HG03139 (cell line): ENCODE results near the gene USP47.
"Not testable (repeated sequence)": the region's sequence is repeated elsewhere in the genome, so short reads cannot be mapped to it uniquely, and the experiment has no call there.

Experiments
- ATAC-seq: cut with Tn5 transposase; IDR thresholded peaks from one replicate; pipeline ENCODE4 v1.9.1; 2021; ENCODE audit not compliant: unreplicated experiment

Gene USP47

DNA sequence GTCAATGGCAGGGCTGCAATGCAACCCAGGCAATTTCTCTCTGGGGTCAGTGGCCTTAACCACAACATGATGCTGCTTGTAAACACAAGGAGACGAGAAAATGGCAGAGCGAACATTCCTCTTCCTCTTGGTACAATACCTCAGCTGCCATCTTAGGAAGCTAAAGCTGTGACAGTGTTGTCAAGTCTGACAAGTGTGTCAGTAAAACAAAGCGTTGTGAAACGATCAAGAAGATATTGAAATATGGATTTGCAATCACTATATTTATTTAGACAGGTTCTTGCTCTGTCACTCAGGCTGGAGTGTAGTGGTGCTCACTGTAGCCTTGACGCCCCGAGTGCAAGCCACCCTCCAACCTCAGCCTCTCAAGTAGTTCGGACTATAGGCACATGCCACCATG is 14.5 kb upstream of the USP47 start:
- ATAC-seq: no peak

DNA sequence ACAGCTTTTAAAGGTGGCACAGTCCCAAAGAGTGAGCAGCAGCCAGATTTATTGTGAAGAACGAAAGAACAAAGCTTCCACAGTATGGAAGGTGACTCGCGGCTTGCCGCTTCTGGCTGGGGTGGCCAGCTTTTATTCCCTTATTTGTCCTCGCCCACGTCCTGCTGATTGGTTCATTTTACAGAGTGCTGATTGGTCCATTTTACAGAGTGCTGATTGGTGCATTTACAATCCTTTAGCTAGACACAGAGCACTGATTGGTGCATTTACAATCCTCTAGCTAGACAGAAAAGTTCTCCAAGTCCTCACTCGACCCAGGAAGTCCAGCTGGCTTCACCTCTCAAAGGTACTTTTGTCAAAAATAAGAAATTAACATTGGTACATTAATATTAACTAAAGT is 10.4 kb upstream of the USP47 start:
- not testable (repeated sequence) for ATAC-seq

DNA sequence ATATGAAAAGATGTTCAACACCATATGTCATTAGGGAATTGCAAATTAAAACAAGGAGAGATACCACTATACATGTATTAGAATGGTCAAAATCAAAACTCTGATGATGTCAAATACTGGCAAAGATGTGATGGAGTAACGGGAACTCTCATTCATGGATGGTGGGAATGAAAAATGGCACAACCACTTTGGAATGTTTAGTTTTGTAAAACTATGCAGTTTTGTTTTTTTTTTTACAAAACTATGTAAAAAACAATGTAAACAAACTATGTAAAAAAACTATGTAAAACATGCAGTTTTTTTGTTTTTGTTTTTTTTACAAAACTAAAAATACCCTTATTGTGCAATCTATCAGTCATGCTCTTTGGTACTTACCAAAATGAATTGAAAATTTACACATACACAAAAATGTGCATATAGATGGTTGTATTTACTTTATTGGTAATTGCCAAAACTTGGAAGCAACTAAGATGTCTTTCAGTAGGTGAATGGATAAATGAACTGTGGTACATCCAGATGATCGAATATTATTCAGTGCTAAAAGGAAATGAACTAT is 5.0 kb upstream of the USP47 start:
- no peak for ATAC-seq

DNA sequence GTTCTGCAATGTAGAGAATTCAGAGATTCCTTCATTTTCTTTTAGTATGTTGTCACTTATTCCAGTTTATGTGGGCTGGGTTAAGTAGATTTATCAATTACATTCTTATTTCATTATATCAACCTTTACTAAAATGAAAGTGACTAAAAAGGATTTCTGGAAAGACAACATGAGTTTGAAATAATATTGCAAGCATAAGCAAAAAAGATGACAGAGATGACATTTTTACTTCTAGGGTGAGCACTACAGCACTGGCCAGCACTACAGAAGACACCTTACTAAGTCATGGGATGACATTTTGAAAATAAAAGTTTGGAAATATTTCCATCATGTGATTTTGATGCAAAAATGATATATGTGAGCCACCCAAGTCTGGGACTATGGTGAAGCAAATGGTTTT is 2.1 kb upstream of the USP47 start:
- no peak for ATAC-seq

DNA sequence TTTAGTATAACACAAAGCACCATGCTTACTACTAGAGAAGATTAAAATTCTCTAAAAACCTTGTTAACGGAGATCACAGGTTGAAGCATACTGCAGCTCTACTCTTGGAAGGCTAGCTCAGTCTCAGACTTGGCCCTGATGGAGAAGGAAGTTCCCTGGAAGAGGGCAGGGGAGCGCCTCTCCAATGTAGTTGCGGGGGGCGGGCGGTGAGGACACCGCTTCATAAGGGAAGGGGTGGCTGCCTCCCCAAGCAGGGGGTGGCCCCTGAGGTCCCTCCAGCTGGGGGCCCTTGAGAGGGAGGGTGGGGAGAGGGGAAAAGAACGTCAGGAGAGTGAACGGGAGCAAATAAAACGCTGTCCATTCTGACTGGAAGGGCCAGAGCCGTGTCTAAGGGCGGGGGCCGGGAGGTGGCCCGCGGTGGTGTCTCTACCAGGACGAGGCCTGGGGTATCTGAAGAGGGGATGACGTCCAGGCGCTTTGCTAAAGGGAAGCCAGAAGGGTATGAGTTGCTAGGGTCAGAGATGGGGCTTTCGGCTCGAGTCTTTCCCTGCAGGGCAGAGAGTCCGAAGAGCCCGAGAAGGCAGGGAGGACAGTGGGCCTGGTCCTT is 553 bp upstream of the USP47 start:
- ATAC-seq: peak; percentile 2

DNA sequence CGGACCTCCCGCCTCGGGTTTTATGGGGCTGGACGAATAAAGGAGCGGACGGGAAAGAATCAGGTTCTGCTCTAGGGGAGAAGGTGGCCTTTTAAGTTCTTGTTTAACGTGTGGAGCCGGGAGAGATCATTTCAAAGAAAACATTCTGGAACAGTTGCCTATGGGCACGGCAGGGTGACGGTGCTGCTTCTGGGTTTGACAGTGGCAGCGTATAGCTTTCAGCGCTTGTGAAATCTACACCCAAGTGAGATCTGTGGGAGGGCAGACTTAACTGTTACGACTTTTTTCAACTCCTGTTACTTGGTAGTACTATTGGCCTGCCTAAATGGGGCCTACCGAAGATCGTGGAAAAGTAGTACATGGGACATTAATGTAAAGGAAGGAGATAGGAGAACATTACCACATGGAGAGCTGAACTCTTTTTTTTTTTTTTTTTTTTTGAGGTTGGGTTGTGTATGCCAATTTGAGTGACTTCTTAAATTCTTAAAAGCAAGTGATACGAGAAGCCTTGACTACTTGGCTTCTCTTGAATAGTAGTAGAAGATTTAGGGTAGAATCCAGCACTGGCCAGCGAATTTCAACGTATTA is 743 bp downstream of the USP47 start:
- ATAC-seq: peak; percentile 45

DNA sequence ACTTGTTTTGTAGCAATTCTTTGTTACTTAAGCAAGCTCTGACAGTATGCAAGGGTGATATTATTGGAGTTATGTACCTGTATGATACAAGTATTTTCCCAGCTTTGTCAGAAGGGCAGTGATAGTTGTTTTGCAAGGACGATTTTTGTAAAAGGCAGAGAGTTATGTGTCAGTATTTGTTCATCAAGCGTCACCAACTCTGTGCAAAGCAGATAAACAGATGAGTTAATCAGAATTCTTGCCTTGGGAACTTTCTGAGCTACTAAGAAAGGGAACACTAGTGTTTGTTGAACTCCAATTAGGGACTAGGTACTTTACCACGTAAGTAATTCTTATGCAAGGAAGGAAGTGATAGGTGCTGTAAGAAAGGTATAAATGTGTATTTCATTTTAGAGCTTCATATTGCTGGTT is 1.4 kb downstream of the USP47 start:
- ATAC-seq: no peak

DNA sequence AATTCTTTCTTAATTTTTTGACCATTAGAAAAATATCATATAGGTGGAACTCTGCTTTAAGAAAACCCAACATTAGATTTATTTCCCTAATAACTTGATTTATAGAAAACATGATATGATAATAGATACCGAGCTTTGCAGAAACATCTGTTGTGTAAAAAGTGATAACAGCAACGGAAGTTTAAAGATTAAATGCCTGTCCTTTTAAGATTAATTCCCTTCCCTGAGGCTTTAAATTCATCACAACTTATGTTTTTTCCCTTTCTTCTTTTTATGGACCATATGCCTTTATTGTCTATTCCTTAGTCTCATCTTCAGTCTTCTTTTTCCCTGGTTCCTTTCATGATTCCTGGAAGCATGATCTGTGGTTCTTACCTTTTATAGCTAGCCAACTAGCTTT is 1.9 kb downstream of the USP47 start:
- no peak for ATAC-seq

DNA sequence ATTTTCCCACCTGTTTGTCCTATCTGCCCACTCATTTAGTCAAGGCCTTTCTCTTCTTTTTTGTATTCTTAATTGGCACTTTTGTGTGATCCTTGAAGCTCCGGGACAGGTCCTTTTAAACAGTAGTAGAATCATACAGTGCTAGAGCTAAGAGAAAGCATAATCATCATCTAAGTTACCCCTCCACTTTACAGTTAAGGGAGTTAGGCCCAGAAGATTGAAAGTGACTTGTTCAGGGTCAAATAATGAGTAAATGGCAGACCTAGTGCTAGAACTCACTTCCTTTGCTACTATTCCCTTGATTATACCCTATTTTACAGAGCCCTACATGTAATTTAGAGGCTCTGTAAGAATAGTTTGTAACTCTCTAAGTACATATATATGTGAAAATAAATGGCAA is 2.5 kb downstream of the USP47 start:
- no peak for ATAC-seq

DNA sequence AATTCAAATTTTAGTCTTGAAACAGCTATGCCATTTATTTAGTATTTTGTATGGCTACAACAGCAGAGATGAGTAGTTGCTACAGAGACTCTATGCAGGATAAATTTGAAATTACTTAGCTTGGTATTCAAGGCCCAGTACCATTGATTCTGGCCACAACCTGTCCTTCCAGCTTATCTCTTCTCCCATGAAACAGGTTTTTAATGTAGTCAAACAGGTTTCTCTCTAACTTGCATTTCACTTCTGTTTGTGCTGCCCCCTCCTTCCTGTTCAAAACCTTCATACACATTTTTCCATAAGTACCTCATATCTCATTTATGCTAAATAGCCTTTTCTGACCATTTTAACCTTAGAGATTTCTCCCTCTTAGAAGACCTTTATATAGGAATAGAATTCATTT is 3.3 kb downstream of the USP47 start:
- ATAC-seq: no peak

DNA sequence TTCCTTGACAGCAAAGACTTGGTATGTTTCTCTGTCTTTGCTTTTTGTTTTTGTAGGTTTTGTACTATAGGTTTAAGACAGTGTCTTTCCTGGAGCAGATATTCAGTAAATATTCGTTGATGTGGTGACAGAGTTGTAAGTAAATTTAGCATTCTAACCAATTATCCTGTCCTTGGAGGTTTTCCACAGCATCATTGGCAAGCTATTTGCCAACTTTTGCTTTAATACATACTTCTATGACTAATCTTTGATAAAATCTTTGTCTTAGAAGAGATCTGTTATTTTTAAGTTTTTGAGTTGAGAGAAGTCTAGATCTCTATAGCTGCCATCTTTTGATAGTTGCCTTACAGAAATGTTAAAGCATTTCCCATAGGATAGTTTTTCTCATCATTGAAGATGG is 3.8 kb downstream of the USP47 start:
- no peak for ATAC-seq

DNA sequence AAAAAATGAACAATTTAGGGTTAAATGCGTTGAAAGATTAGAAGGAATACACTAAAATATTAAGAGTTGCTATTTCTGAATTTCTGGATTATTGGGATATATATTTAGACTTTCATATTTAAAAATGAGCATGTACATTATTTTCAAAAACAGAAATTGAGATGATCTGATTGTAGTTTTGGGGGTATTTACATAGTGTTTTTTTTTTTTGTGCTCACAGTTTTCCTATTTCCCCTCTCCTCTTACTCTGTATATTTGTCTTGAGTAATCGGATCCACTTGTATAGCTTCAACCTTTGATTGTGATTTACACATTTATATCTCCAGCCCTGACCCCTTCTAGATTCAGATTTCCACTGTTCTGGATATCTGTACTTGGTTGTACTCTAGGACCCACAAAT is 5.3 kb downstream of the USP47 start:
- ATAC-seq: no peak

DNA sequence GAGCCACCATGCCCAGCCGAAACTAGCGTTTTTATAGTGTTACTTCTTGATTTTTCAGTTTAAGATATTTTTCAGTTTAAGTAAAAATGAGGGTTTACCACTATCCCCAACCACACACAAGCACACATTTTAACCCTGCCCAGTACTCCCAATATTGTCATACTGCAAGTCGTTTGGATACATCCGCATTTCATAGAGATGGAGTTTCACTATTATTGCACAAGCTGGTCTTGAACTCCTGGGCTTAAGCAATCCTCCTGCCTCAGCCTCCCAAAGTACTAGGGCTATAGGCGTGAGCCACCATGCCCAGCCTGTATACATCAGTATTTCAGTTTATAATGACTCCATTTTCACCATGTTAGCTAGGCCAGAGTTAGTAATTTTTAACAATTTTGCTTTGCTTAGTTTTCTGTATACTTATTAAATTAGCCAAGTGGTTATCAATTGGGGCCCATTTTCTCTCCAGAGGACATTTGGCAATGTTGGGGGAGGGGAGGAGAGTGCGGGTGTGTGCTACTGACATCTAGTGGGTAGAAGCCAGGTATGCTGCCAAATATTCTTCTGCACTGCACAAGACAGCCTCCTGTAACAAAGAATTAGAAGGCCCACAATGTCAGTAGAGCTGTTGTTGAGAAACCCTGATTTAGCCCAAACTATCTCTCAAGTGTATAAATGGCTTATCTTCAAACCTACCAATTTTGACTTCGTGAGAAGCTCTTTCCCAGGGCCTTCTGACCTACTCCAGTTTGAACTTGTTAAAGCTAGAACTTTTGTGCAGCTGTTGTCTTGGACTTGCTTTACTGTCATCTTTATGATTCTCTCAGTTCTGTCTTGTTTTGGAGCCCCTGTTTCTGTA is 7.3 kb downstream of the USP47 start:
- peak; percentile 72 for ATAC-seq

DNA sequence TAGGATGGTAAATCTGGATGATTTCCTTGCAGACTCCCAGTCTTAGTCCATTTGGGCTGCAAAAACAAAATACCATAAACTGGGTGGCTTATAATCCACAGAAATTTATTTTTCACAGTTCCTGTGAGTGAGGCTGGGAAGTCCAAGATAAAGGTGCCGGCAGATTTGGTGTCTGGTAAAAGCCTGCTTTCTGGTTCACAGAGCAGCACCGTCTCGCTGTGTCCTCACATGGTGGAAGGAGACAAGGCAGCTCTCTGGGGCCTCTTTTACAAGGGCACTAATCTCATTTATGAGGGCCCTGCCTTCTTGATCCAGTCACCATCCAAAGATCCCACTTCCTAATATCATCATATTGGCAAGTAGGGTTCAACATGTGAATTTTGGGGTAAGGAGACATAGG is 8.9 kb downstream of the USP47 start:
- no peak for ATAC-seq

DNA sequence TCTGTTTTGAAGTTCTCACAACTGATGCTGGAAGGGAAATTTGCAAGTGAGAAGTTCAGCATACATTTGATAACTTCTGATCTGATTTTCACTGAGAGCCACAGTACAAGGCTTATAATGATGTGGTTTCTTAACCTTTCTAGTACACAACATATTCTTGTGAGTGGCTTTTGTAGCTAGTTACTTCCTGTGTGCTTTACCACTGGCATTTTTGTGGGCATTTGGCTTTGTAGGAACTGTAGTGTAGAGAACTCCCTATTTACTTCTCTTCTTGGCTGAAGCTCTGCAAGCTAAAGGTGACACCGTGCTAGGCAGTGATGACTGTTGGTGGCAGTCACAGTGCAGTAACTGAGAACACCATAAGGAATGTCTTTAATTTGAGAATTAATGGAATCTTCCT is 14.9 kb downstream of the USP47 start:
- no peak for ATAC-seq

DNA sequence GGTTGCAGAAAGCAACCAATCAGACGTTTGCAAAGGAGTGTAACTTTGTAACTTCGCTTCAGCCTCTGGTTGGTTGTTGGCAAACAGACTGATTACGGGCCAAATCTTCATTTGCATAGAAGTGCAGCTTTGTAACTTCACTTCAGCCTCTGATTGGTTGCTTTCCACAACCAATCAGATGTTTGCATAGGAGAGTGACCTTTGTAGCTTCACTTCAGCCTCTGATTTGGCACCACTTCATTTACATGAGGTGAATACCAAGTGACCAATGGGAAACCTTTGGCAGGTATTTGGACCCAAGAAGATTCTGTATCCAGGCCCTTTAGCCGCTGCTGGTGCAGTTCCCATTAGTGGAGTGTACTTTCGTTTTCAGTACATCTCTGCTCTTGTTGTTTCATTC is 16.0 kb downstream of the USP47 start:
- no peak for ATAC-seq

DNA sequence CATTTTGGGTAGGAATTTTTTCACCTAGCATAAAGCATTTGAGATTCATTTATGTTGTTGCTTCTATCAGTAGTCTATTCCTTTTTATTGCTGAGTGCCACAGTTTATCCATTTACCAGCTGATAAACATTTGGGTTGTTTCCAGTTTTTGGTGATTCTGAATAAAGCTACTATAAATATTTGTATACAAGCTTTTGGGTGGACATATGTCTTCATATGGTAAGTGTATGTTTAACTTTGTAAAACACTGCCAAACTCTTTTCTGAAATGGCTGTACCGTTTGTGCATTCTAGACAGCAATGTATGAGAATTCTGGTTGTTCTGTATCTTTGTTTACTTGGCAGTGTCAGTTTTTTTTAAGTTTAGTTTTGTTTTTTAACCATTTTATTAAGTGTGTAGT is 16.9 kb downstream of the USP47 start:
- no peak for ATAC-seq

DNA sequence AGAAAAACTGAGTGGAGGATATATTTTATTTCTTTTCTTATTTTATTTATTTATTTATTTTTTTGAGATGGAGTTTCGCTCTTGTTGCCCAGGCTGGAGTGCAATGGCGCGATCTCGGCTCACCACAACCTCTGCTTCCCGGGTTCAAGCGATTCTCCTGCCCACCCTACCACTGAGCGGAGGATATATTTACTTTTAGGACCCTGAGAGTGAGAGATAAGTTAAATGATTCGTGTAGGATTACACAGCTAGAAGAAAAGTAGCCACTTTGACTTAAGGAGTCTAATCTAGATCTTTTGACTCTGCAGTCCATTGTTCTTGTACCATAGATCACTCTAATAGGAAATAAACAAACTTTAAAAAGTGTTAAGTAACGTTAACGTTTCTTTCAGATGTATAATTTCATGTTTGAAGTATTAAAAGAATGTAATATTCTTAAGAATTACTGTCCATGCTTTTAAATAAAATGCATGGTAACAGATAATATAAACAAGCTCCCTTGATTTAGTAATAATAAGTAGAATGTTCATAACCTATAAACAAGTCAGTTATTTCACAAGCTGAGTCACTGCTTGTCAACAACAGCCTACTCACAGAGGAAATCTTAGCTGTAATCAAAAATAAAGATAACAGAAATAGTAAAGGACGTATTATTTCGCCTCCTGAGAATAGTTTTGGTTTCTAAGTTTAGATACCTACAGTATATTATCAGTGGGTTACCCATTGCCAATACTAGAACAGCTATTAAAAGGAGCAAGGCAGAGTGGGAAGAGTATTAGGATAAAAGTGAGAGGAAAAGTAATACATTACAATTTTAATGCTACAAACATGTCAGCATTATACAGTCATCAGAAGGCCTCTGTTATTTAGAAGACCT is 18.6 kb downstream of the USP47 start:
- no peak for ATAC-seq

DNA sequence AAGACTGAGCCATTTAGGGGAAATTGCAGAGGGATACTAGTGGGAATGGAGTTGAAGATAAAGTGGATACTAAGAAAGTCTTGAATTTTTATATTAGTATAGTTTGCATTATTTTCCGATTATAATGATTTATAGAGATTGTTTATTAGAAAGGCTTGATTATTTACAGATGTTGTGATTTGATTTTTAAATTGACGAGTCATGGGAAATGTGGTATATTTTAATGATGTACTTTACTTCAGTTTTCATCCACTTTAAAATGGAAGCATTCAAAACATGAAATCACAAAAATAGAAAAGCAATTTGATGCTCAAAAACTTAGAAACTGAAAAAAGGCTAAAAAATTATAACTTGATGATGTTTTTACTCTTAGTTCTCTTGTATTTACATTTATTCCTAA is 21.2 kb downstream of the USP47 start:
- no peak for ATAC-seq

DNA sequence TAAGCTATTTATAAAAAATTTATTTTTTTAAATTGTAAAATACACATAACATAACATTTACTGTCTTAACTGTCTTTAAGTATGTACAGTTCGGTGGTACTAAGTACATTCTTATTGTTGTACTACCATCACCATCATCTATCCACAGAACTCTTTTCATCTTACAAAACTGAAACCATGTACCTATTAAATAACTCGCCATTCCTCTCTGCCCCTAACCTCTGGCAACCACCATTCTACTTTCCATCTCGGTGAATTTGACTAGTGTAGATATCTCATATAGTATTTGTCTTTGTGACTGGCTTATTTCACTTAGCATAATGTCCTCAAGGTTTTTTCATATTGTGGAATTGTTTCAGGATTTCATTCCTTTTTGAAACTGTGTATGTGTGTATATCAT is 22.6 kb downstream of the USP47 start:
- no peak for ATAC-seq

DNA sequence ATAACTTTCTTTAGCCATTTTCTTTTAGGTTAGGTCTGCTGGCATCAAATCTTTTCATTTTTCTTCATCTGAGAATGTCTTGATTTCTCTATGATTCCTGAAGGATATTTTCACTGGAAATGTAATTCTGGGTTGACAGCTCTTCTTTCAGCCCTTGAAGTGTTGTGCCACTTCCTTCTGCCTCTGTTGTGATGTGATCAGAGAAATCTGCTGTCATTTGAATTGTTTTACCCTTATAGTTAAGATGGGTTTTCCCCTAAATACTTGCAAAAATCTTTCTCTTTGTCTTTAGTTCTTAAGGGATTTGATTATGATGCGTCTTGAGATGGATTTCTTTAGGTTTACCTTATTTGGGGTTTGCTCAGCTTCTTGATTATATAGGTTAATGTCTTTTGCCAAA is 23.0 kb downstream of the USP47 start:
- ATAC-seq: no peak
